OCI-LY3 (cell line): ENCODE data around the gene NDUFS7.

Experiments
- H2AFZ ChIP-seq: fragments of 200-600, 300-600 bp; shearing (Covaris generic); 2 replicates; pipeline ENCODE4 v1.6.0; 2014; ENCODE audit warnings: antibody characterized with exemption, low read depth, low read length
- H3K27ac ChIP-seq: fragments of 200-600, 300-600 bp; sonication (generic); 2 replicates; pipeline ENCODE4 v1.5.1; 2014; ENCODE audit warnings: mild to moderate bottlenecking, low read length, moderate library complexity, mixed read lengths
- H3K27me3 ChIP-seq: fragments of 200-600, 300-600 bp; sonication (generic); 2 replicates; pipeline ENCODE4 v1.6.1; 2014; ENCODE audit warnings: low read depth, low read length, mixed read lengths
- H3K36me3 ChIP-seq: fragments of 200-600, 300-600 bp; sonication (generic); replicated peaks from 2 replicates; pipeline ENCODE3; 2014; ENCODE audit warnings: low read depth, low read length, mixed read lengths
- H3K4me1 ChIP-seq: fragments of 300-600, 200-600 bp; sonication (generic); 2 replicates; pipeline ENCODE4 v1.6.1; 2014; ENCODE audit warnings: low read length, mixed read lengths
- H3K4me2 ChIP-seq: fragments of 200-600, 300-600 bp; sonication (generic); 2 replicates; pipeline ENCODE4 v1.6.1; 2014; ENCODE audit warnings: low read length, mixed read lengths
- H3K4me3 ChIP-seq: fragments of 300-600, 200-600 bp; sonication (generic); 2 replicates; pipeline ENCODE4 v1.5.1; 2014; ENCODE audit warnings: antibody characterized with exemption, mild to moderate bottlenecking, low read length, moderate library complexity
- H3K79me2 ChIP-seq: fragments of 300-600, 200-600 bp; shearing (Covaris generic); 2 replicates; pipeline ENCODE4 v1.6.1; 2014; ENCODE audit warnings: mild to moderate bottlenecking, low read length, mixed read lengths
- H3K9ac ChIP-seq: fragments of 300-600, 200-600 bp; shearing (Covaris generic); 2 replicates; pipeline ENCODE4 v1.6.0; 2014; ENCODE audit warnings: mild to moderate bottlenecking, low read length, moderate library complexity
- H3K9me3 ChIP-seq: fragments of 200-600, 300-600 bp; shearing (Covaris generic); 2 replicates; pipeline ENCODE4 v1.6.1; 2014; ENCODE audit warnings: low read length, mixed read lengths; ENCODE audit not compliant: insufficient read depth
- H4K20me1 ChIP-seq: fragments of 200-600, 300-600 bp; sonication (generic); 2 replicates; pipeline ENCODE4 v1.6.1; 2016; ENCODE audit warnings: low read length, mixed read lengths; ENCODE audit not compliant: insufficient read depth
- CTCF ChIP-seq: fragments of 200-600, 300-600 bp; sonication (generic); IDR thresholded peaks from 2 replicates; pipeline ENCODE4 v1.5.1; 2014; ENCODE audit warnings: antibody characterized with exemption, low read length, low read depth
- EZH2phosphoT487 ChIP-seq: fragments of 200-600 bp; shearing (Covaris generic); IDR thresholded peaks from 2 replicates; pipeline ENCODE4 v1.6.1; 2018; ENCODE audit warnings: antibody characterized with exemption, mixed run types, low read depth

NDUFS7 gene

DNA sequence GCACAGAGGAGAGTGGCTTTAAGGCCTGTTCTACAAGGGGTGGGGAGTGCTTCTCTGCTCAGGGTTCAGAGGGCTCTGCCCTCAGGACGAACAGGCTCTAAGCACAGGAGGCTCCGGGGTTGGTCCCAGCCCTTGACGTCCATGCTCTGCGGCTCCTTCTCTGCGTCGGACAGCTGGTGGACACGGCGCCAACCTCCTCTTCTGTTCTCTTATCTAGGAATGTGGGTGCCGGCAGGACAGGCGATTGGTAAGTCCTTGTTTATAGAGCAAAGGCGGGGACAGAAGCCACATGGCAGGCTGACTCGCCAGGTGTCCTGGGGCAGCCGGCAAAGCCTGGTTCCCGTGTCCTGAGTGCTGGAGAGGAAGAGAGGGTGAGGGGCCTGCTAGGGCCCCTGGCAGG is 46.0 kb downstream of the NDUFS7 start:
- Histone ChIP-seq H3K27ac (no peak overlapping the region), H3K9me3 (no peaks in the 10 kb centered on the region), H3K36me3 (peaks cover 86% of the 10 kb centered on the region), H2AFZ (no peak overlapping the region), H3K79me2 (peaks cover 80% of the 10 kb centered on the region), H3K4me2 (no peak overlapping the region), H3K27me3 (no peaks in the 10 kb centered on the region), H4K20me1 (peaks cover 55% of the 10 kb centered on the region), H3K9ac (no peak overlapping the region), H3K4me3 (no peak overlapping the region), H3K4me1 (no peaks in the 10 kb centered on the region)
- no peak for TF ChIP-seq EZH2phosphoT487
- no peak for TF ChIP-seq CTCF

DNA sequence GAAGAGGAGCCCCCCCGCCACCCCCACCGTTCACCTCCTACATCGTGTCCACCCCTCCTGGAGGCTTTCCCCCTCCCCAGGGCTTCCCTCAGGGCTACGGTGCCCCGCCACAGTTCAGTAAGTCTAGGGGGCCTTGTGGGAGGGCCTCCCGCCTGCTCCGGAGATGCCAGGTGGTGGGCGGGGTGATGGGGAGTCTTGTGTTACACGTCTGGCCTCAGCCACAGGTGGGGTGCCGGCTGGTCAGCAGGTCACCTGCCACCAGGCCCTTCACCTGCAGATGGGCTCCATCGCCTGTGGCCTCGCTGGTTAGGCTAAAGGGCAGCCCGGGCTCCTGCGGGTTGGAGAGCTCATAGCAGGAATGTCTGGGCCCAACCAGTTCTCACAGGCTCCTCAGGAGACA is 46.5 kb downstream of the NDUFS7 start:
- H3K79me2 ChIP-seq = peaks cover 75% of the 10 kb centered on the region
- peaks cover 50% of the 10 kb centered on the region for H4K20me1 ChIP-seq
- no peak overlapping the region for H3K4me2 ChIP-seq
- H3K4me3 ChIP-seq = no peak overlapping the region
- no peak overlapping the region for H3K9ac ChIP-seq
- no peaks in the 10 kb centered on the region for H3K9me3 ChIP-seq
- H3K36me3 ChIP-seq = peaks cover 84% of the 10 kb centered on the region
- H3K27ac ChIP-seq = no peak overlapping the region
- H3K27me3 ChIP-seq = no peaks in the 10 kb centered on the region
- H3K4me1 ChIP-seq = no peaks in the 10 kb centered on the region
- H2AFZ ChIP-seq = no peak overlapping the region
- TF ChIP-seq EZH2phosphoT487 (no peak), CTCF (no peak)

DNA sequence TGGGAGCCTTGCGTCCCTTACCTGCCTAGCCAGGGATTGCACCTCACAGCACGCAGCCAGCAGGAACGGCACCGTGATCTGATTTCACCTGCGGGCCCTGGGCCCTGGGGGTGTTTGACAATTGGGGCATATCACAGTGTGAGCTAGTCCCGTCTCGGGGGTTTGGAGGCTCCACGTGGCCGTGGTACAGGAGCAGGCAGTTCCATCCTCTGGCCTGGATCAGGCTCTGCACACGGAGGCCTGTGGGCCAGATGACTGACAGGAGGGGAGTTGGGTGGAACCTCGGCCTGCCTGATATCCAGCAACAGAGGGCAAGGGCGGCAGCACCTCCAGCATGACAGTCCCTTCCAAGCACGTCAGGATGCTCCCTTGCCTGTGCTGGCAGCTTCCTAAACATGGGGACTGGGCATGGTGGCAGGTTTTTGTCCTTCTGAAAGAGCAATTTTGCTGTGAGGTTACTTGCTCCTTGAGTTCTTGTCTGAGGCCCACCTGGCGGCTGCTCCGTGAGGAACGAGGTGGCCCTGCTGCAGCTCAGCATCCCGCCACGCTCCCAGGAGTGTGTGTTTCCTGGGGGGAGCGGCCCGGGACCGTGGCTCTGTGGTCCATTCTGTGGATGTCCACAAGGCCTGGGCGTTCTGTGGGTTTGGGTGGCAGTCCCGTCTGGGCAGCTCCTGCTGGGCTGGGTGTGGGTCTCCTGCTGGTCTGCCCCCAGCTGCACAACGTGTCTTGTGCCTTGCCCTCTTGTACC is 48.2 kb downstream of the NDUFS7 start:
- Histone ChIP-seq H3K9ac (no peak overlapping the region), H3K27ac (no peak overlapping the region), H3K4me2 (no peak overlapping the region), H3K27me3 (no peaks in the 10 kb centered on the region), H3K4me3 (no peak overlapping the region), H4K20me1 (peaks cover 38% of the 10 kb centered on the region; the same call in 1 of the 2 replicates), H2AFZ (no peak overlapping the region), H3K79me2 (peaks cover 58% of the 10 kb centered on the region), H3K36me3 (peaks cover 74% of the 10 kb centered on the region), H3K4me1 (no peaks in the 10 kb centered on the region), H3K9me3 (no peaks in the 10 kb centered on the region)
- TF ChIP-seq CTCF (no peak), EZH2phosphoT487 (no peak)

- H3K79me2 ChIP-seq = peaks cover 53% of the 10 kb centered on the region
These were observed 48.8 kb downstream of the NDUFS7 start for GRCh38 chr19:1432507-1432887.

More at GRCh38 chr19:1432507-1432887, 48.8 kb downstream of the NDUFS7 start:
- H3K4me2 ChIP-seq = no peak overlapping the region
- H3K9ac ChIP-seq = no peak overlapping the region
- peaks cover 69% of the 10 kb centered on the region for H3K36me3 ChIP-seq
- H3K27ac ChIP-seq = no peak overlapping the region
- H3K4me3 ChIP-seq = no peak overlapping the region
- TF ChIP-seq EZH2phosphoT487 (no peak), CTCF (no peak)
- no peaks in the 10 kb centered on the region for H3K9me3 ChIP-seq
- H2AFZ ChIP-seq = no peak overlapping the region
- peaks cover 33% of the 10 kb centered on the region; the same call in 1 of the 2 replicates for H4K20me1 ChIP-seq
- H3K4me1 ChIP-seq = peaks cover 4% of the 10 kb centered on the region; the same call in 1 of the 2 replicates
- H3K27me3 ChIP-seq = no peaks in the 10 kb centered on the region
